Upper lobe of left lung (tissue), 6 donors: ENCODE measurements around the gene EVI5. TPM values are rescaled to one million over a fixed set of nuclear protein-coding genes. Genes with fewer than 3 reads are reported as not detected.
"Not testable (repeated sequence)": the region's sequence is repeated elsewhere in the genome, so short reads cannot be mapped to it uniquely, and the experiment has no call there.

ENCODE experiments used
- ATAC-seq, 2 donors: fragments of 200-7000 bp; cut with Tn5 transposase; one replicate each; pipeline ENCODE4 v1.9.1; 2022; ENCODE audit warnings: mild to moderate bottlenecking in 2 of 2, moderate library complexity in 2 of 2; ENCODE audit not compliant: low FRiP score in 2 of 2
- DNase-seq, 2 donors: peaks; one replicate each; pipeline ENCODE4 v3.0.0-alpha.2; 2019 to 2020
- H3K27ac ChIP-seq, 4 donors: fragments of 200-600 bp; sonication (generic); one replicate each; pipeline ENCODE4 v1.5.1; 2016 to 2019
- H3K27me3 ChIP-seq, 4 donors: fragments of 200-600 bp; sonication (generic); one replicate each; pipeline ENCODE4 v1.5.1; 2017 to 2019
- H3K36me3 ChIP-seq, 4 donors: fragments of 200-600 bp; sonication (generic); one replicate each; pipeline ENCODE4 v1.5.1; 2016 to 2019
- H3K4me1 ChIP-seq, 4 donors: fragments of 200-600 bp; sonication (generic); one replicate each; pipeline ENCODE4 v1.5.1; 2018 to 2019
- H3K4me3 ChIP-seq, 4 donors: fragments of 200-600 bp; sonication (generic); one replicate each; pipeline ENCODE4 v1.5.1; 2017 to 2019; ENCODE audit warnings: mild to moderate bottlenecking in 2 of 4, moderate library complexity in 1 of 4
- H3K9me3 ChIP-seq, 4 donors: fragments of 200-600 bp; sonication (generic); one replicate each; pipeline ENCODE4 v1.5.1; 2018 to 2019
- CTCF ChIP-seq, 6 experiments: fragments of 450-650 bp in 4 of 6; fragments of 200-600 bp in 2 of 6; sonication (generic) in 2 of 6; IDR thresholded peaks; one replicate each; pipeline ENCODE4 v1.5.1; 2016 to 2019; ENCODE audit warnings: antibody characterized with exemption in 6 of 6
- EP300 ChIP-seq, 4 donors: sonication (generic); formaldehyde crosslinking; IDR thresholded peaks; one replicate each; pipeline ENCODE4 v1.5.1; 2017; ENCODE audit warnings: antibody characterized with exemption in 4 of 4, control low read depth in 2 of 4
- POLR2A ChIP-seq, 4 donors: fragments of 450-650 bp; IDR thresholded peaks; one replicate each; pipeline ENCODE4 v1.5.1; 2016 to 2017; ENCODE audit warnings: antibody characterized with exemption in 4 of 4, mild to moderate bottlenecking in 2 of 4
- POLR2AphosphoS5 ChIP-seq, 2 donors: sonication (generic); formaldehyde crosslinking; IDR thresholded peaks; one replicate each; pipeline ENCODE4 v1.5.1; 2017; ENCODE audit warnings: antibody characterized with exemption in 2 of 2
- WGBS, 2 donors: methylation state at CpG; one replicate each; pipeline ENCODE4 v1.1.5; 2017 to 2018; 5-methylcytosine and 5-hydroxymethylcytosine counted together
- total RNA-seq, 6 donors: library from RNA; depleted of rRNA in 4 of 6; stranded (reverse); fragments of >200 nt in 4 of 6; gene quantifications; one replicate each; pipeline versions ENCODE4 v1.1.0 to v1.2.1, GENCODE V29; 2016 to 2021
- donor health status: DM: no; HTN: no; CAD: no; lungs with moderate emphysema.
- donor health status: DM: no; HTN: yes; CAD: no; lungs with severe emphysema.

EVI5 gene
- total RNA-seq, 6 donors from 2014 or later: 33.5 to 62.3 (median 39.6) TPM

DNA sequence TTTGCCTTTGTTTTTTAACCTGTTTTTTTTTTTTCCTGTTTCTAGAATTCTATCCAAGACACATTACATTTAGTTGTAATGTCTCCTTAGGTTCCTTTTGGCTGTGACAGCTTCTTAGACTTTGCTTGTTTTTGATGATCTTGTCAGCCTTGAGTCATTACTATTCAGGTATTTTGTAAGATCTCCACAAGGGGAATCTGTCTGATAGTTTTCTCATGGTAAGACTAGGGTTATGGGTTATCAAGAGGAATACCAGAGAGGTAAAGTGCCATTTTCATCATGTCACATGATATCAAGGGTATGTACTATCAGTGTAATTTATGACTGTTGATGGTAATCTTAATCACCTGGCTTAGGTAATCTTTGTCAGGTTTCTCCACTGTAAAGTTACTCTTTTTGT lies 199.1 kb downstream of the EVI5 start:
- H3K4me3 ChIP-seq: no peak overlapping the region
- ATAC-seq: no peak

GRCh38 chr1:92584810-92585209 lies 200.1 kb downstream of the EVI5 start:
- H3K36me3 ChIP-seq: peaks cover 0 to 11% (median 0%) of the 10 kb centered on the region in 4 donors
- not testable (repeated sequence) for H3K9me3 ChIP-seq, DNase-seq, H3K27me3 ChIP-seq, H3K4me3 ChIP-seq, ATAC-seq, H3K4me1 ChIP-seq
- WGBS, 2 donors: 82 to 88% methylated on average over 5 of the region's 5 CpGs
- H3K27ac ChIP-seq: peak overlapping the region in 1 of 4 donors; percentile 33

More for the DNA sequence above, 199.1 kb downstream of the EVI5 start:
- H3K27me3 ChIP-seq: no peaks in the 10 kb centered on the region
- H3K36me3 ChIP-seq: peaks cover 0 to 8% (median 0%) of the 10 kb centered on the region in 4 donors
- no peaks in the 10 kb centered on the region for H3K4me1 ChIP-seq
- TF ChIP-seq EP300 (IDR thresholded peaks at IDR 0.05) (no peak), CTCF (IDR thresholded peaks at IDR 0.05) (no peak), POLR2AphosphoS5 (IDR thresholded peaks at IDR 0.05) (no peak), POLR2A (IDR thresholded peaks at IDR 0.05) (no peak)
- no peaks in the 10 kb centered on the region for H3K9me3 ChIP-seq
- DNase-seq: no peak
- no peak overlapping the region for H3K27ac ChIP-seq

GRCh38 chr1:92583821-92584760 lies 200.8 kb downstream of the EVI5 start:
- Histone ChIP-seq H3K9me3 (no peaks in the 10 kb centered on the region), H3K27me3 (no peaks in the 10 kb centered on the region), H3K27ac (no peak overlapping the region), H3K4me3 (no peak overlapping the region), H3K4me1 (no peaks in the 10 kb centered on the region), H3K36me3 (peaks cover 0 to 11% (median 0%) of the 10 kb centered on the region in 4 donors)
- WGBS, 2 donors: 62 to 71% methylated on average over 7 of the region's 7 CpGs
- peak in 2 of 6 experiments; percentile 14 to 15 for TF ChIP-seq CTCF (IDR thresholded peaks at IDR 0.05)
- no peak for TF ChIP-seq POLR2AphosphoS5 (IDR thresholded peaks at IDR 0.05)
- no peak for DNase-seq
- ATAC-seq: peak in 1 of 2 donors; percentile 35

GRCh38 chr1:92577261-92577895 lies 207.5 kb downstream of the EVI5 start:
- Histone ChIP-seq H3K36me3 (peaks cover 0 to 6% (median 0%) of the 10 kb centered on the region in 4 donors), H3K4me1 (no peaks in the 10 kb centered on the region), H3K9me3 (no peaks in the 10 kb centered on the region), H3K27ac (no peak overlapping the region), H3K27me3 (no peaks in the 10 kb centered on the region), H3K4me3 (no peak overlapping the region)
- ATAC-seq (no peak), DNase-seq (no peak)
- WGBS, 2 donors: 84 to 91% methylated on average over 5 of the region's 5 CpGs
- no peak for TF ChIP-seq POLR2A (IDR thresholded peaks at IDR 0.05)
- no peak for TF ChIP-seq CTCF (IDR thresholded peaks at IDR 0.05)
- no peak for TF ChIP-seq POLR2AphosphoS5 (IDR thresholded peaks at IDR 0.05)
- no peak for TF ChIP-seq EP300 (IDR thresholded peaks at IDR 0.05)

GRCh38 chr1:92575123-92575522 lies 209.8 kb downstream of the EVI5 start:
- H3K27me3 ChIP-seq: no peaks in the 10 kb centered on the region
- H3K36me3 ChIP-seq: no peaks in the 10 kb centered on the region
- no peak for DNase-seq
- H3K4me3 ChIP-seq: no peak overlapping the region
- ATAC-seq: no peak
- 86 to 89% methylated on average over 3 of the region's 3 CpGs for WGBS, 2 donors
- no peak for TF ChIP-seq POLR2AphosphoS5 (IDR thresholded peaks at IDR 0.05)
- no peak for TF ChIP-seq POLR2A (IDR thresholded peaks at IDR 0.05)
- TF ChIP-seq EP300 (IDR thresholded peaks at IDR 0.05): no peak
- no peak for TF ChIP-seq CTCF (IDR thresholded peaks at IDR 0.05)
- no peak overlapping the region for H3K27ac ChIP-seq
- H3K4me1 ChIP-seq: no peaks in the 10 kb centered on the region
- no peaks in the 10 kb centered on the region for H3K9me3 ChIP-seq
